Loucy (cell line): ENCODE measurements around the gene GRM3.

Source experiments
- H2AFZ ChIP-seq: fragments of 200-600 bp; sonication (generic); 2 replicates; pipeline ENCODE4 v1.6.0; 2016; ENCODE audit warnings: antibody characterized with exemption, mild to moderate bottlenecking, low read length, moderate library complexity
- H3F3A ChIP-seq: fragments of 200-600 bp; 2 replicates; pipeline ENCODE4 v1.6.0; 2016; ENCODE audit warnings: antibody characterized with exemption, low read depth, mild to moderate bottlenecking
- H3K27me3 ChIP-seq: fragments of 200-600 bp; sonication (generic); 2 replicates; pipeline ENCODE4 v1.6.1; 2014; ENCODE audit warnings: low read length, mild to moderate bottlenecking; ENCODE audit not compliant: insufficient read depth, poor library complexity, severe bottlenecking
- H3K36me3 ChIP-seq: fragments of 200-600 bp; sonication (generic); 2 replicates; pipeline ENCODE4 v1.6.1; 2016; ENCODE audit warnings: low read length; ENCODE audit not compliant: insufficient read depth
- H3K4me1 ChIP-seq: fragments of 200-600 bp; sonication (generic); 2 replicates; pipeline ENCODE4 v1.5.1; 2014; ENCODE audit warnings: low read length, mild to moderate bottlenecking; ENCODE audit not compliant: insufficient read depth, poor library complexity, severe bottlenecking
- H3K4me2 ChIP-seq: fragments of 200-600 bp; sonication (generic); 2 replicates; pipeline ENCODE4 v1.6.0; 2014; ENCODE audit warnings: antibody characterized with exemption, low read length, low read depth, mild to moderate bottlenecking; ENCODE audit not compliant: poor library complexity, severe bottlenecking
- H3K4me3 ChIP-seq: fragments of 200-600 bp; sonication (generic); 2 replicates; pipeline ENCODE4 v1.5.1; 2014; ENCODE audit warnings: low read length, mild to moderate bottlenecking, mixed read lengths; ENCODE audit not compliant: poor library complexity, severe bottlenecking
- H3K79me2 ChIP-seq: fragments of 200-600 bp; sonication (generic); 2 replicates; pipeline ENCODE4 v1.6.1; 2014; ENCODE audit warnings: low read length; ENCODE audit not compliant: insufficient read depth
- H3K9ac ChIP-seq: fragments of 200-600 bp; sonication (generic); 2 replicates; pipeline ENCODE4 v1.6.0; 2014; ENCODE audit warnings: mild to moderate bottlenecking, low read depth, low read length, moderate library complexity; ENCODE audit not compliant: poor library complexity, severe bottlenecking
- H3K9me2 ChIP-seq: fragments of 200-600 bp; sonication (generic); replicated peaks from 2 replicates; pipeline ENCODE4 v1.6.1; 2016; ENCODE audit warnings: low read depth, low read length, mixed read lengths
- H3K9me3 ChIP-seq: fragments of 200-600 bp; sonication (generic); 2 replicates; pipeline ENCODE4 v1.6.1; 2014; ENCODE audit warnings: mild to moderate bottlenecking, antibody characterized with exemption, low read length, low read depth; ENCODE audit not compliant: insufficient read depth
- H4K20me1 ChIP-seq: fragments of 200-600 bp; sonication (generic); 2 replicates; pipeline ENCODE4 v1.6.0; 2014; ENCODE audit warnings: antibody characterized with exemption, low read length, mild to moderate bottlenecking; ENCODE audit not compliant: insufficient read depth, poor library complexity, severe bottlenecking
- CTCF ChIP-seq: fragments of 200-600 bp; sonication (generic); conservative IDR thresholded peaks from 2 replicates; pipeline ENCODE4 v1.5.1; 2014; ENCODE audit warnings: mild to moderate bottlenecking, antibody characterized with exemption, low read length
- EZH2phosphoT487 ChIP-seq: fragments of 200-600 bp; IDR thresholded peaks from 2 replicates; pipeline ENCODE4 v1.6.1; 2018; ENCODE audit warnings: antibody characterized with exemption, mild to moderate bottlenecking, moderate library complexity, borderline replicate concordance

GRM3 gene

GRCh38 chr7:86645225-86645608, 1.5 kb downstream of the GRM3 start:
- no peaks in the 10 kb centered on the region for H3K79me2 ChIP-seq
- H3K9ac ChIP-seq, result no peak overlapping the region
- H2AFZ ChIP-seq, result no peak overlapping the region
- TF ChIP-seq EZH2phosphoT487, result no peak
- TF ChIP-seq CTCF, result no peak
- H4K20me1 ChIP-seq, result no peaks in the 10 kb centered on the region
- H3K9me2 ChIP-seq, result no peaks in the 10 kb centered on the region
- no peak overlapping the region for H3K4me3 ChIP-seq
- H3K36me3 ChIP-seq, result no peaks in the 10 kb centered on the region
- H3K9me3 ChIP-seq, result no peaks in the 10 kb centered on the region
- H3F3A ChIP-seq, result no peaks in the 10 kb centered on the region
- no peak overlapping the region for H3K4me2 ChIP-seq
- H3K4me1 ChIP-seq, result no peaks in the 10 kb centered on the region
- H3K27me3 ChIP-seq, result no peaks in the 10 kb centered on the region

GRCh38 chr7:86645676-86646276, 2.1 kb downstream of the GRM3 start:
- Histone ChIP-seq H3K27me3 (no peaks in the 10 kb centered on the region), H4K20me1 (no peaks in the 10 kb centered on the region), H2AFZ (no peak overlapping the region), H3K79me2 (no peaks in the 10 kb centered on the region), H3K9ac (no peak overlapping the region), H3K9me2 (no peaks in the 10 kb centered on the region), H3K4me1 (no peaks in the 10 kb centered on the region), H3K9me3 (no peaks in the 10 kb centered on the region), H3K4me3 (no peak overlapping the region), H3K4me2 (no peak overlapping the region), H3K36me3 (no peaks in the 10 kb centered on the region), H3F3A (no peaks in the 10 kb centered on the region)
- TF ChIP-seq CTCF (no peak), EZH2phosphoT487 (no peak)

GRCh38 chr7:86647385-86648094, 3.8 kb downstream of the GRM3 start:
- Histone ChIP-seq H3K4me2 (no peak overlapping the region), H3K9me2 (no peaks in the 10 kb centered on the region), H3K79me2 (no peaks in the 10 kb centered on the region), H3K4me3 (no peak overlapping the region), H3K4me1 (no peaks in the 10 kb centered on the region), H3K27me3 (no peaks in the 10 kb centered on the region), H4K20me1 (no peaks in the 10 kb centered on the region), H3K9me3 (no peaks in the 10 kb centered on the region), H3F3A (no peaks in the 10 kb centered on the region), H3K36me3 (no peaks in the 10 kb centered on the region), H2AFZ (no peak overlapping the region), H3K9ac (no peak overlapping the region)
- TF ChIP-seq CTCF, result no peak
- TF ChIP-seq EZH2phosphoT487, result no peak
